ENCODE data around the gene DENND6B.

Gene DENND6B

DNA sequence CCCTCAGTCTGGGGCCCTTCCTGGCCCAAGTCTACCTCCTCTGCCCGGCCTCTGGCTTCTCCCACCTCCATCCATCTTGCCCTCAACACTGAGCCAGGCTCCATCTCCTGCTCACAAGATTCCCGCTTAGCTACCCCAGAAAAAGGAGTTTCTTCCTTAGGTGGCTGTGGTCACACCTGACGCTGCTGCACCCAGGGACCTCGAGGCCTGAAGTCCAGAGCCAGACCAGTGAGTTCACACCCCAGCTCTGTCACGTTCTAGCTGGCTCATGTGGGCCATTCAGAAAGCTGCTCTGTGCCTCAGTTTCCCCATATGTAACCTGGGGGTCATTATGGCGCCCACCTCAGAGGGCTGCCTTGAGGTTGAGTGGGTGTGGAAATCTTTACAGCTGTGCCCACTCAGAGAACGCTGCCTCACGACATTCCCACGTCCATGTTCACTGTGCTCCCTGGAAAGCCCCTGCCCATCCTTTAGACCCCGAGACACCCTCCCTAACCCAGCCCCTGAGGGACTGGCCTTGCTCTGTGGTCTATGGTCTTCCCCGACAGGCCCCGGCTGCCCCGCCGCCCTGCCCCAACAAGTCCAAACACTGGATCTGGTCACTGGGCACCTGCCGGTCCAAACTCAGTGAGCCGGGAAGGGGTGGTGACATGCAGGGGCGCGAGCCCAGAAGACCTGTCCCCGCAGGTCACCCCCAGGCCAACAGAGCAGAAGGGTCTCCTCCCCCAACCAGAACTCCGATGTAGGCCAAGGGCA, 29.1 kb downstream of the DENND6B start:
- WGBS (ENCODE audit: extremely low coverage, insufficient coverage, insufficient read length), result no CpG with 5 or more reads among the region's 20 CpGs
- H3K36me3 ChIP-seq (ENCODE audit: control insufficient read depth in 1 of 2, insufficient read depth in 2 of 2, low read length in 2 of 2), result peaks cover 3 to 9% of the 10 kb centered on the region in 2 experiments
- H2AFZ ChIP-seq (ENCODE audit: insufficient read depth, low read length, poor library complexity), result no peak overlapping the region
- no peaks in the 10 kb centered on the region for H3K27me3 ChIP-seq (ENCODE audit: insufficient read depth, low read length)
- H2AK5ac ChIP-seq (ENCODE audit: low read length), result no peak overlapping the region
- H3K9ac ChIP-seq (ENCODE audit: low read length), result no peak overlapping the region
- H3K79me1 ChIP-seq (ENCODE audit: low read length), result peaks cover 26% of the 10 kb centered on the region
- DNase-seq, result no peak
- no peak overlapping the region for H4K91ac ChIP-seq (ENCODE audit: low read depth, low read length)
- no peak overlapping the region for H3K23ac ChIP-seq (ENCODE audit: low read length)
- H3K79me2 ChIP-seq (ENCODE audit: control insufficient read depth, insufficient read depth, low read length, poor library complexity), result peaks cover 17% of the 10 kb centered on the region
- peak overlapping the region; percentile 21 for H3K4ac ChIP-seq (ENCODE audit: low read depth, low read length)
- no peak overlapping the region for H4K12ac ChIP-seq (ENCODE audit: low read depth, low read length)
- no peak overlapping the region for H3K4me3 ChIP-seq (ENCODE audit: low read depth, low read length)
- peaks cover 37 to 45% of the 10 kb centered on the region in 2 experiments for H3K4me1 ChIP-seq (ENCODE audit: control insufficient read depth in 1 of 2, insufficient read depth in 2 of 2, low read length in 2 of 2)
- H3K14ac ChIP-seq (ENCODE audit: low read length), result no peak overlapping the region
- no peak overlapping the region for H2BK5ac ChIP-seq (ENCODE audit: low read depth, low read length, poor library complexity)
- peak overlapping the region; percentile 47 for H2BK12ac ChIP-seq (ENCODE audit: low read length)
- H3K27ac ChIP-seq (ENCODE audit: low read depth, low read length), result no peak overlapping the region
- H3K4me2 ChIP-seq (ENCODE audit: low read length), result no peak overlapping the region
- H3K18ac ChIP-seq (ENCODE audit: low read length), result peak overlapping the region; percentile 23
- no peak overlapping the region for H4K8ac ChIP-seq (ENCODE audit: low read depth, low read length)
- H3K9me3 ChIP-seq (ENCODE audit: insufficient read depth, low read depth, low read length), result peaks cover 4% of the 10 kb centered on the region
- no peak overlapping the region for H2BK120ac ChIP-seq (ENCODE audit: insufficient read depth, low read length, poor library complexity)

DNA sequence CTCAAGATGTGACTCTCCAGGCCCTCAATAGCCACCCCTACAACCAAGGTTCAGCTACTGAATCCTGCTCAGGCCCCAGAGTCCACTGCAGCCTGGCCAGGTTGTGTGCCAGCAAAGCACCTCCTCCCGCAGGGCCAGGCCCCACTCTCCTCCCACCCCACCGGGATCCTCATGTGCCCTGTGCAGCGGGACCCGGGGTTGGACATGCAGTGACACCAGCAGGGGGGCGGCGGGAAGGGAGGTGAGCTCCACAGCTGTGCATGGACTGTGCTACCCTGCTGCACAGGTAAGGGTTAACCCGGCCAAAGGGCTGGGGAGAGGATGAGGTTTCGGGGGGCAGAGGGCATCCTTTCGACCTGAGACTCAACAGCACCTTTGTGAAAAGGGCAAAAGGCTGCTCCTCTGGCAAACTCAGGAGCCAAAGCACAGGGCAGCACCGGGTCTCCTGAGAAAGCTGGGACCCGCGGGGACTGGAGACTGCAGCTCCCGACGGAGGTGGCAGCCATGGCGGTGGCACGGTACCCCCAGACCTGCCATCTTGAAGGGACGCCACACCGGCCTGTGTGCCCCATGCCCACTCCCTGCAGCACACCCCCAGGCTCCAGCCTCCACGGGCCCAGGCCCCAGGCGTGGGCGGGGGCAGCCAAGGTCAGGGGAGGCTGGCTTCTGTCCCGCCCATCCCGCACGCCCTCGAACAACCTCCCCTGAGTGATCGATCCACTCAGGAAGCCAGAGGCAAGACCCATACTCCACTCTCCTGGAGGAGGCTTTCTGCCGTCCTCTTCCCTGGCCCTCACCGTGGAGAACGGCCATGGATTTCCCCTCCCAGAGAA, 29.9 kb downstream of the DENND6B start:
- Histone ChIP-seq H3K27me3 (ENCODE audit: insufficient read depth, low read length) (no peaks in the 10 kb centered on the region), H3K18ac (ENCODE audit: low read length) (peak overlapping the region; percentile 23), H2BK120ac (ENCODE audit: insufficient read depth, low read length, poor library complexity) (no peak overlapping the region), H3K4ac (ENCODE audit: low read depth, low read length) (peak overlapping the region; percentile 21), H3K79me2 (ENCODE audit: control insufficient read depth, insufficient read depth, low read length, poor library complexity) (peaks cover 19% of the 10 kb centered on the region), H3K4me1 (ENCODE audit: control insufficient read depth in 1 of 2, insufficient read depth in 2 of 2, low read length in 2 of 2) (peaks cover 41 to 50% of the 10 kb centered on the region in 2 experiments), H3K23ac (ENCODE audit: low read length) (no peak overlapping the region), H3K4me2 (ENCODE audit: low read length) (no peak overlapping the region), H4K91ac (ENCODE audit: low read depth, low read length) (no peak overlapping the region), H3K27ac (ENCODE audit: low read depth, low read length) (no peak overlapping the region), H2BK5ac (ENCODE audit: low read depth, low read length, poor library complexity) (no peak overlapping the region), H4K8ac (ENCODE audit: low read depth, low read length) (no peak overlapping the region), H3K9ac (ENCODE audit: low read length) (no peak overlapping the region), H2AK5ac (ENCODE audit: low read length) (no peak overlapping the region), H2AFZ (ENCODE audit: insufficient read depth, low read length, poor library complexity) (no peak overlapping the region), H3K4me3 (ENCODE audit: low read depth, low read length) (no peak overlapping the region), H2BK12ac (ENCODE audit: low read length) (no peak overlapping the region), H3K79me1 (ENCODE audit: low read length) (peaks cover 30% of the 10 kb centered on the region), H3K14ac (ENCODE audit: low read length) (no peak overlapping the region), H4K12ac (ENCODE audit: low read depth, low read length) (no peak overlapping the region), H3K36me3 (ENCODE audit: control insufficient read depth in 1 of 2, insufficient read depth in 2 of 2, low read length in 2 of 2) (peaks cover 3 to 9% of the 10 kb centered on the region in 2 experiments), H3K9me3 (ENCODE audit: insufficient read depth, low read depth, low read length) (peaks cover 4% of the 10 kb centered on the region)
- no CpG with 5 or more reads among the region's 29 CpGs for WGBS (ENCODE audit: extremely low coverage, insufficient coverage, insufficient read length)
- DNase-seq, result no peak

DNA sequence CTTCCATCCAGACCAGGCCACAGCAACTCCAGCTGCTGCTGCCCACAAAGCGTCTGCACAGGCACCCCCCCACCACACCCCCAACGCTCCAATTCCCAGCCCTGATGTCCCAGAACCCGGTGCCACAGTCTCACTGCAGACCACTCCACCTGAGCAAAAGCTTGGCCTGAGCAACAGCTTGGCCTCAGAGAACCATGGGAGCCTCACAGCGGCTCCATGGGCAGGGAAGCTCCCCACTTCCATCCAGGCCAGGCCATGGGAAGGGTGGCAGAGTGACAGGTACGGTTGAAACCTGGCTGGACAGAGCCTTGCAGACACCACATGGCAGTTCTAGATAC, 32.5 kb downstream of the DENND6B start:
- H3K27me3 ChIP-seq (ENCODE audit: insufficient read depth, low read length), result no peaks in the 10 kb centered on the region
- peak overlapping the region; percentile 54 for H3K18ac ChIP-seq (ENCODE audit: low read length)
- H4K8ac ChIP-seq (ENCODE audit: low read depth, low read length), result peak overlapping the region; percentile 10
- peak overlapping the region; percentile 68 for H2BK5ac ChIP-seq (ENCODE audit: low read depth, low read length, poor library complexity)
- H3K4ac ChIP-seq (ENCODE audit: low read depth, low read length), result no peak overlapping the region
- H3K4me3 ChIP-seq (ENCODE audit: low read depth, low read length), result no peak overlapping the region
- no peak overlapping the region for H3K4me2 ChIP-seq (ENCODE audit: low read length)
- H2BK12ac ChIP-seq (ENCODE audit: low read length), result peak overlapping the region; percentile 19
- no peak for DNase-seq
- H3K36me3 ChIP-seq (ENCODE audit: control insufficient read depth in 1 of 2, insufficient read depth in 2 of 2, low read length in 2 of 2), result peaks cover 23 to 27% of the 10 kb centered on the region in 2 experiments
- peaks cover 15% of the 10 kb centered on the region for H3K79me2 ChIP-seq (ENCODE audit: control insufficient read depth, insufficient read depth, low read length, poor library complexity)
- no peak overlapping the region for H3K23ac ChIP-seq (ENCODE audit: low read length)
- peaks cover 25% of the 10 kb centered on the region for H3K79me1 ChIP-seq (ENCODE audit: low read length)
- H2AFZ ChIP-seq (ENCODE audit: insufficient read depth, low read length, poor library complexity), result peak overlapping the region; percentile 11
- H3K14ac ChIP-seq (ENCODE audit: low read length), result peak overlapping the region; percentile 80
- H3K9me3 ChIP-seq (ENCODE audit: insufficient read depth, low read depth, low read length), result peaks cover 4% of the 10 kb centered on the region
- no peak overlapping the region for H4K12ac ChIP-seq (ENCODE audit: low read depth, low read length)
- no CpG with 5 or more reads among the region's 5 CpGs for WGBS (ENCODE audit: extremely low coverage, insufficient coverage, insufficient read length)
- H2BK120ac ChIP-seq (ENCODE audit: insufficient read depth, low read length, poor library complexity), result peak overlapping the region; percentile 49
- H4K91ac ChIP-seq (ENCODE audit: low read depth, low read length), result peak overlapping the region; percentile 69
- peak overlapping the region; percentile 51 for H2AK5ac ChIP-seq (ENCODE audit: low read length)
- no peak overlapping the region for H3K9ac ChIP-seq (ENCODE audit: low read length)
- H3K27ac ChIP-seq (ENCODE audit: low read depth, low read length), result peak overlapping the region; percentile 73
- peaks cover 29 to 37% of the 10 kb centered on the region in 2 experiments for H3K4me1 ChIP-seq (ENCODE audit: control insufficient read depth in 1 of 2, insufficient read depth in 2 of 2, low read length in 2 of 2)

DNA sequence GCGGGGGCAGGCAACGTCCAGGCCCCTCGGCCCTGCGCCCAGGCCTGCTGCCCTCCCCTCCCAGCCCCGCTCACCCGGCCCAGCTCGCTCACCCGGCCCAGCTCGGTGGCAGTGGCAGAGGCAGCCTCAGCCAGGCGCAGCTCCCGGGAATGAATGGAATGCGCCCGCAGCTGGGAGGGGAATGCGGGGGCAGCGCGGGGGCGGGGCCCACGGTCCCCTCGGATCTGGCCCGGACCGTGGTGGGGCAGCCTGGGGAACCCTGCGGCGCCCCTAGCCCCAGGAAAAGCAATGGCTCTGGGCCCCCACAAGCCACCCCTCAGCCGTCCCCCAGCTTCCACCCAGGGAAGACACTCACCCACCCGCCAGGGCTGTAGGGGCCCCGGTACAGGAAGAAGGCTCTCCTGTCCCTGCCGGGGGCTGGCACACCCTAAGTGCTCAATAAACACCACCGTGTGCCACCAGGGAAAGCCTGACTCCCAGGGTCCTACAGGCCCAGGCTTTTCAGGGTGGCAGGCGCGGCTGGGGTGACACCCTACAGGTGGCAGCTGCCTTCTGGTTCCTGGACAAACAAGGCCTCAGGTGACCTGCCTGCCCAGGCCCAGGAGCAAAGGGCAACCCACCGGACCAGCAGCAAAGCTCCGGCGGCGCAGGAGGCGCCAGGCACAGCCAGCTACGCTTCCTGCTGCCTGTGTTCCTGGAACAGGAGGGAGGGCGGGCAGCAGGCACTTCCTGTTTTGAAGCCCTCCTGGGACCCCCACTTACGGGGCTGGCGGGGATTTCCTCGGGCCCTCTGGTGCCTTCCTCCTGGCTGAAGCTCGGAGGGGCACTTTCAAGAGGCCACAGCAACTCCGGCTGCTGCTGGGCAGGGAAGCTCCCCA, 33.1 kb downstream of the DENND6B start:
- peak overlapping the region; percentile 68 for H2AFZ ChIP-seq (ENCODE audit: insufficient read depth, low read length, poor library complexity)
- H3K23ac ChIP-seq (ENCODE audit: low read length), result no peak overlapping the region
- H3K14ac ChIP-seq (ENCODE audit: low read length), result peak overlapping the region; percentile 80
- H4K8ac ChIP-seq (ENCODE audit: low read depth, low read length), result peak overlapping the region; percentile 18
- H3K4me3 ChIP-seq (ENCODE audit: low read depth, low read length), result no peak overlapping the region
- peak overlapping the region; percentile 82 for H4K91ac ChIP-seq (ENCODE audit: low read depth, low read length)
- H3K9ac ChIP-seq (ENCODE audit: low read length), result no peak overlapping the region
- peak overlapping the region; percentile 90 for H3K27ac ChIP-seq (ENCODE audit: low read depth, low read length)
- no peaks in the 10 kb centered on the region for H3K27me3 ChIP-seq (ENCODE audit: insufficient read depth, low read length)
- H3K18ac ChIP-seq (ENCODE audit: low read length), result peak overlapping the region; percentile 54
- peaks cover 27 to 34% of the 10 kb centered on the region in 2 experiments for H3K4me1 ChIP-seq (ENCODE audit: control insufficient read depth in 1 of 2, insufficient read depth in 2 of 2, low read length in 2 of 2)
- peaks cover 22% of the 10 kb centered on the region for H3K79me1 ChIP-seq (ENCODE audit: low read length)
- H3K9me3 ChIP-seq (ENCODE audit: insufficient read depth, low read depth, low read length), result peaks cover 4% of the 10 kb centered on the region
- peak overlapping the region; percentile 51 for H2AK5ac ChIP-seq (ENCODE audit: low read length)
- peaks cover 13% of the 10 kb centered on the region for H3K79me2 ChIP-seq (ENCODE audit: control insufficient read depth, insufficient read depth, low read length, poor library complexity)
- H2BK12ac ChIP-seq (ENCODE audit: low read length), result peak overlapping the region; percentile 19
- peak; percentile 78 to 89 for DNase-seq
- peak overlapping the region; percentile 64 for H3K4me2 ChIP-seq (ENCODE audit: low read length)
- H2BK120ac ChIP-seq (ENCODE audit: insufficient read depth, low read length, poor library complexity), result peak overlapping the region; percentile 91
- peaks cover 29 to 33% of the 10 kb centered on the region in 2 experiments for H3K36me3 ChIP-seq (ENCODE audit: control insufficient read depth in 1 of 2, insufficient read depth in 2 of 2, low read length in 2 of 2)
- peak overlapping the region; percentile 68 for H2BK5ac ChIP-seq (ENCODE audit: low read depth, low read length, poor library complexity)
- H4K12ac ChIP-seq (ENCODE audit: low read depth, low read length), result no peak overlapping the region
- H3K4ac ChIP-seq (ENCODE audit: low read depth, low read length), result peak overlapping the region; percentile 21
- WGBS (ENCODE audit: extremely low coverage, insufficient coverage, insufficient read length), result no CpG with 5 or more reads among the region's 42 CpGs

Measured in trophoblast cell (in vitro differentiated cells and primary cell).